Measurements from ENCODE around the gene MRPS22.
"Not testable (repeated sequence)": the region's sequence is repeated elsewhere in the genome, so short reads cannot be mapped to it uniquely, and the experiment has no call there.

MRPS22 gene

GRCh38 chr3:139339219-139339906 lies 4.5 kb upstream of the MRPS22 start:
- peak; percentile 22 to 40 (median 26) for DNase-seq

- no peak for DNase-seq
Measured at GRCh38 chr3:139340784-139341183, 3.0 kb upstream of the MRPS22 start.

DNA sequence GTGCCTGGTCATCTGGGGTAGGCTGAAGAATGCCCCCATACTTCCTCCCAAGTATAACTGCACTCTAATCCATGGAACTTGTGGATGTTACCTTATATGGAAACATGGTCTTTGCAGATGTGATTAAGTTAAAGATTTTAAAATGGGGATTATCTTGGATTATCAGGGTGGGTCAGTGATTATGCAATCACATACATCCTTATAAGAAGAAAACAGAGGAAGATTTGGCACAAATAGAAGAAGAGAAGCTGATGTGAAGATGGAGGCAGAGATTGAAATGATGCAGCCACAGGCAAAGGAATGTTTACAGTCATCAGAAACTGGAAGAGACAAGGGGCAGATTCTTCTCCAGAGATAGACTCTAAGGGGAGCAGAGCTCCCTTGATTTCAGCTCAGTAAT lies 1.8 kb upstream of the MRPS22 start:
- no peak for DNase-seq

GRCh38 chr3:139346771-139347170 lies 3.0 kb downstream of the MRPS22 start:
- no peak for DNase-seq

DNA sequence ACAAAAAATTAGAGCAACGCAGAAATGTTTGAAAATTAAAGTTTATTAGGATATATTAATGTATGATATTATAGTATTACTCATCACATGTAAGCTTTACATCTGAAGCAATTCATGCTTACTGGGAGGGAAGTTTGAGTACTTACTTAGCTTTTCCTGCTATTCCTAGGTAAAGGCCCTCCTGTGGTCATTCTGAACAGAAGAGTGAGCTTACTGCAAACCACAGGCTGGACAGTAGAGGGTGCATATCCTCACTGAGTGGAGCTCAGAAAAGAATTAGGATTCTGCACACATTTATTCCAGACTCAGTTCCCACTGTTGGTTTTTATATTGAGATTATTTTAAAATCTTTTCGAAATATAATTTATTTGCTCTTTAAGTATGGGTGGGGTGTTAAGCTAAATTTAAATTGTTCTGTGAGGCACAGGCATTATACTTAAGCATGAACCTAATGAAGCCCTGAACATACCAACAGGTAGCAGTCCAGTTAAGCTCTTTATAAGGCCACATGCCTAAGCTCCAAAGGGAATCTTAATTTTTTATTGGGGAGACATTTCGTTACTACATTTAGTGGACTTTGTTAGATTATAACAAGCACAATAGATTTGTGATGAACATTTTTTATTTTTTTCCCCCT lies 10.2 kb downstream of the MRPS22 start:
- peak; percentile 32 to 41 (median 36) for DNase-seq

DNA sequence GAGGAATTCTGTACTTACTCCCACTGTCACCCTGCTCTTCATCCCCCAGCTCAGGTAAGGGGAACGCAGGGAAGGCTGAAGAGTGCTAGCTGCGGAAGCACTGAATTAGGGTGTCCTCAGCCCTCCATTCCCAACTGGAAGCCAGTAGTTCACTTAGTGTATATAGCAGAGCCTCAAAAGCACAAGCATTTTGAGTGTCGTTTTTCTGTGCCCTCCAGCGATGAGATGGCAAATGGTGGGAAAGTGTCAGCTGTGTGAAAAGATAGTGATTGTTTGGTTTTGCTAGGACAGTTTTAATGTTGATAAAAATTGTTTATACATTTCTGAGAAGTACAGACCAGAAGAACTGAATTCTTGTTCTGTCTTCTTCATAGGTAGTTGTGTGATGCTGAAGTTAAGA lies 10.8 kb downstream of the MRPS22 start:
- DNase-seq = no peak

DNA sequence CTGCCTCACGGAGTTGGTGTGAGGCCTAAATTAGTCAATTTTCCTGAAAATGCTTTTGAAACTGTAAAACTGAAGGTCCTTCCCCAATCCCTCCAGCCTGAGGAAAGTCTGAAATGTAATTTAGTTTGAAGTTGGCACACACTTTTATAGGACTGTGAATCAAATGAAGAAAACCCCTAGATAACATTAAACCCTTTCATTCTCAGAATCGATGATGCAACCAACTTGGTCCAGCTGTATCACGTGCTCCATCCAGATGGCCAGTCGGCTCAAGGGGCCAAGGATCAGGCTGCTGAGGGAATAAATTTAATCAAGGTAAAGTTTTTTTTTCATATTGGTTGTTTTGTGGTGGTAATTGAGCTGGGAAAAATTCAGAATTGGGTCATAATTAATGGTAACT lies 11.7 kb downstream of the MRPS22 start:
- DNase-seq = no peak

DNA sequence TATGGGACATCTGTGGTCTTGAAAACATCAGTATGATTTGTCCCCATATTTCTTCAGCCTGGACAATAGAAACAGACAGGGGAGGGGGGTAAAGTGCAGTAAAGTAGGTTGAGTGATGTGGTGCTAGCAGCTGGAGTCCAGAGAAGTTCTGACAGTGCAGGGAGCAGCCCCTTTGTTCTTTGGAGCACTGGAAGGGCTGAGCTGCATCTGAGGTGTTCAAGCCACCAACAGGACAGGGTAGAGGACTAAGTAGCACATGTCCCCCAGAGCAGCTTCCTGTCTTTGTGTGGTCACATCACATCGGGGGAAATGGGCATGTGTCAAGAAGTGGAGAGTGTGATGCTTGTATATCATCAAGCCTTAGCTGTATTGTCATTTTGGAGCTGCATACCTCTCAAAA lies 12.1 kb downstream of the MRPS22 start:
- no peak for DNase-seq

- DNase-seq = no peak
Measured at GRCh38 chr3:139357899-139358298, 14.1 kb downstream of the MRPS22 start.

- DNase-seq = no peak
Measured at GRCh38 chr3:139358841-139359562, 15.2 kb downstream of the MRPS22 start.

DNA sequence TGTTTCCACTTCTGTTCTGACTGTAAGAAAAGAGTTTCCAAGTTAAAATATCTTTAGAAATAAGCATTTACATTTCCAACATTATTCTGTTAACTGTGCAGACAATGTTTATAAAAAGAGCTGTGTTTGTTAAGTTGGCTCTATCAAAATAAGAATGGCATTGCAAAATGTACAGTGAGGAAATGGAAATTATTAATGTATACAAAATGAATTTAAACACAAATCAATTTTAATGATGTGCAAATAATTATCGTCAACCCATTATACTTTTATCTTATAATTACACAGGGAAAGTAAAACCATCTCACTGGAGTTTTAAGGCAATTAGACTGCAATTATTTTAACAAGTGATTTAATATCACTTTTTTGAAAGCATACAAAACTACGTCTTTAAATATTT lies 17.5 kb downstream of the MRPS22 start:
- no peak for DNase-seq

- DNase-seq = no peak
Measured at GRCh38 chr3:139364549-139364948, 20.7 kb downstream of the MRPS22 start.

DNA sequence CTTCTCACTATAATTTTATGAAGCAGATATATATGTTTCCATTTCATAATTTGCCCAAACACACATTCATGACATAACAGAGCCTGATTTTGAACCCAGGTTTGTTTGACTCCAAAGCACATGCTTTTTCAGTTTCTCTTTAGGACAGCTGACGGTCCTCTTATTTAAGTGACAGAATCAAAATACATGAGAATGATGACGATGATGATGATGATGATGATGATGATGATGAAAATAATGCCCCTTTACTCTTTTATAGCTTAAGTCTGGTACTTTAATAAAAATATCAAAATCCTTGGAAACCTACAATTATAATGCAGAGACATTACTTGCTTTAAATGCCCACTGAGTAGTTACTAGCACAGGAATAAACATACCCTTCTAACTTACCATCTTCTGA lies 30.3 kb downstream of the MRPS22 start:
- DNase-seq = no peak

GRCh38 chr3:139377378-139377777 lies 33.6 kb downstream of the MRPS22 start:
- DNase-seq = no peak

GRCh38 chr3:139378587-139379241 lies 34.9 kb downstream of the MRPS22 start:
- no peak for DNase-seq

- DNase-seq = no peak
Measured at GRCh38 chr3:139380575-139380974, 36.8 kb downstream of the MRPS22 start.

GRCh38 chr3:139382291-139382690 lies 38.5 kb downstream of the MRPS22 start:
- DNase-seq = not testable (repeated sequence)

- DNase-seq = no peak
Measured at GRCh38 chr3:139388077-139388476, 44.3 kb downstream of the MRPS22 start.

GRCh38 chr3:139388821-139389551 lies 45.2 kb downstream of the MRPS22 start:
- DNase-seq = peak in 2 of 3 donors; percentile 8 to 9

- DNase-seq = peak; percentile 99 to 100 (median 99)
Measured at GRCh38 chr3:139389552-139390368, 45.9 kb downstream of the MRPS22 start, which contains the start of gene COPB2. TSS of gene COPB2 (minus strand) at chr3:139389647. CDS start at chr3:139389550, 97 bp downstream.

- no peak for DNase-seq
Measured at GRCh38 chr3:139394116-139394515, 50.3 kb downstream of the MRPS22 start.

GRCh38 chr3:139396707-139397106 lies 52.9 kb downstream of the MRPS22 start:
- no peak for DNase-seq
